WI38 (cell line): Measurements from ENCODE around the gene UQCR11.

Source experiments
- H3K4me3 ChIP-seq: 2 replicates; pipeline ENCODE4 v1.5.1; 2011; ENCODE audit warnings: low read depth, mild to moderate bottlenecking, control low read depth, low read length
- TF ChIP-seq, protein P1 (sequence below): IDR thresholded peaks from 2 replicates; pipeline ENCODE4 v1.5.1; 2012; ENCODE audit warnings: low read depth, mild to moderate bottlenecking, control low read depth, low read length

UQCR11 gene

DNA sequence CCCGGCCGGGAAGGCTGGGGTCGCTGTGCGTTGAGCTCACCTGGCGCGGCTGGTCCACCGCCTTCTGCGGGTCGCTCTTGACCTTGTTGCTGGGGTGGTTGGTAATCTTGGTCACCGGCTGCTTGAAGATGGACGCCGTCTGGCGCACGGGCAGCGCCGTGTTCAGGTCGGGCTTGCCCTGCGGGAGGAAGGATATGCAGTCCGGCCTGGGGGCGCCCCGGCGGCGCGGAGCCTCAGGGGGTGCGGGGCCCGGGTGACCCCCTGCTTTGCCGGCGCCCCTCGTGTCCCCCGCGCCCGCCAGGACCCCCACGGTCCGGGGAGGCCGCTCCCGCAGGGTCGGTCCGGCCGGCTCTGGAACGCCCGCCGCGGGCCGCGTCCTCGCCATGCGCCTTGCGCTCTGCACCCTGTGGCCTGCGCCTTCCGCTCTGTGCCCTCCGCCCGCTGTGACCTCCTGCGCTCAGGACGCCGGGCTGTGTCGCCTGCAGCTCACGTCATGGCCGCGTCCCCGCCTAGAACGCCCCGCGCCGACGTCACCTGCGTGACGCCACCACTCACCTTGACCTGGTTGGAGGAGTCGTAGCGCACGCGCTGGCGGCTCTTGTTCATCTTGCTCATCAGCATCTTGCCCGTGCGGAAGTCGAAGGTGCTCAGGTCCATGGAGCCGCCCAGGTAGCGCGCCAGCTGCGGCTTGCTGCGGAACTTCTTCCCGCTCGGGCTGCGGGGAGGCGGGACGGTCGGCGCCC, 20.6 kb downstream of the UQCR11 start:
- TF ChIP-seq, protein P1, sequence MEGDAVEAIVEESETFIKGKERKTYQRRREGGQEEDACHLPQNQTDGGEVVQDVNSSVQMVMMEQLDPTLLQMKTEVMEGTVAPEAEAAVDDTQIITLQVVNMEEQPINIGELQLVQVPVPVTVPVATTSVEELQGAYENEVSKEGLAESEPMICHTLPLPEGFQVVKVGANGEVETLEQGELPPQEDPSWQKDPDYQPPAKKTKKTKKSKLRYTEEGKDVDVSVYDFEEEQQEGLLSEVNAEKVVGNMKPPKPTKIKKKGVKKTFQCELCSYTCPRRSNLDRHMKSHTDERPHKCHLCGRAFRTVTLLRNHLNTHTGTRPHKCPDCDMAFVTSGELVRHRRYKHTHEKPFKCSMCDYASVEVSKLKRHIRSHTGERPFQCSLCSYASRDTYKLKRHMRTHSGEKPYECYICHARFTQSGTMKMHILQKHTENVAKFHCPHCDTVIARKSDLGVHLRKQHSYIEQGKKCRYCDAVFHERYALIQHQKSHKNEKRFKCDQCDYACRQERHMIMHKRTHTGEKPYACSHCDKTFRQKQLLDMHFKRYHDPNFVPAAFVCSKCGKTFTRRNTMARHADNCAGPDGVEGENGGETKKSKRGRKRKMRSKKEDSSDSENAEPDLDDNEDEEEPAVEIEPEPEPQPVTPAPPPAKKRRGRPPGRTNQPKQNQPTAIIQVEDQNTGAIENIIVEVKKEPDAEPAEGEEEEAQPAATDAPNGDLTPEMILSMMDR, result no peak
- H3K4me3 ChIP-seq, result no peak overlapping the region

DNA sequence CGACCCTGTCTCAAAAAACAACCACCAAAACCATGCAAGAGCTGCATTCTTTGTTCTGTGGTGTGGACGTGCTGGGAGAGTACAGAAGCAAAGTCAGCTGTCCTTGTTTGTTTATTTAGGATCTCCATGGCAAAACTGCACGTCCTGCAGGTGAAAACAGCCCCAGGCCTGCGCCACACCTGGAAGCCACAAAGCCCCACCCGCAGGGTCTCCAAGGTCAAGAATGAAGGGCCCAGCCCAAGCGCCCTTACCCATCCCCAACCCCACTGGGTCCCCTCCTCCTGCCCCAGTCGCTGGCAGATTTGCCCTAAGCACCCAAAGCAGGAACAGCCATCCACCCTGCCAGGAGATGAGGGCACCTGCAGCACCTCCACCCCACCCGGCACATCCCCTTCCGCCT, 23.1 kb downstream of the UQCR11 start:
- TF ChIP-seq, protein P1, result no peak
- H3K4me3 ChIP-seq, result no peak overlapping the region

DNA sequence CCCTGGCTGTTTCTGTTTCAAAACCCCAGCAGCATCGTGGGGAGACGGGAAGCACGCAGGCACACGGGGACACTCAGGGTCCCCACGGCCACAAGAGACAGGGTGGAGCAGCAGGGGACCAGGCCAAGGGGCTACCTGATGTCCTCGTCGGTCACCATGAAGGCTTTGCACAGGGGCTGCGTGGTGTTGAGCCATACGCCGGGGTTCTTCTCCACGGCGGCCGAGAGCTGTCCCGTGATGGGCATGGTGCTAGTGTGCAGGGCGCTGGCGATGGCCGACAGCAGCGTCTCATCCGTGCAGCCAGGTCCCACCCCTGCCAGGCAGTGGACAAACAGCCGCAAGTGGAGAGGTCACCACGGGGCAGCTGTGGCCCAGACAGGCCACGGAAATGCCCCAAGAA, 24.3 kb downstream of the UQCR11 start:
- TF ChIP-seq, protein P1, result no peak

DNA sequence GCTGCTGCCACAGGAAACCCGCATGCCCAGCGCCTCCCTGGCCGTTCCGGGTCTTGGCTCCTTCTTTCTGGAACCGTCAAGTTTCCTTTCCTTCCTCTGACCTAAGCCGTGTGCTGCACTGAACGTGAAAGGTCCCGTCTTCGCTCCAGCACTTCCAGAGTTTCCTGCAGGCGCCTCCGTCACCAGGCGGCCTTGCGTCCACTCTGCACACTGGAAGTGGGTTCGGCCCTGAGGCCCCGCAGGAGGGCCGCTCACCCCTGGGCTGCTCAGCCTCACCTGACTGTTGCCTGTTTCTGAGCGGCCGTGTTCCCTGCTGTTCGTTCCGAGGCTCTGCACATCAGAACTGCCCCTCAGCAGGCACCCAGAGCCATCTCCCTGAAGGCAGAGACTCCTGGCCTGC, 24.9 kb downstream of the UQCR11 start:
- TF ChIP-seq, protein P1, result no peak
- H3K4me3 ChIP-seq, result no peak overlapping the region

More for the DNA sequence above, 24.3 kb downstream of the UQCR11 start:
- no peak overlapping the region for H3K4me3 ChIP-seq

DNA sequence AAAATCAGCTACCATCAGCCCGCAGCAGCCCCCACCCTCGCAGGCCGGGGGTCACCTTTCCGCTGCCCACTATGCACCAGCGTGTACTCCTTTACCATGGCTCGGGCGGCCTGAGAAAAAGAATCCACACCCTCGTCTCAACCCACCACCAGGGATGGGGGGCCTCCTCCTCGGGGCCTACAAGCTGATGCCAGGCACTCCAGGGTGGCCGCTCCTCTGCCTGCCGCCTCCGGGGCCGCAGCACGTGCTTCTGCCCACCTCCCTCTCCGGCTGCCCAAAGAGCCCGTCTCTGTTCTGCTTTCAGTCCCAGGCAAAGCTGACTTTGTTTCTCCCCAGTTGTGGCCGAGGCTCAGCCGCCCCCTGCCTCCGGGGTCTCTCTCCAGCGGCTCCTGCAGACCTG, 26.0 kb downstream of the UQCR11 start:
- no peak overlapping the region for H3K4me3 ChIP-seq
- TF ChIP-seq, protein P1, result no peak

DNA sequence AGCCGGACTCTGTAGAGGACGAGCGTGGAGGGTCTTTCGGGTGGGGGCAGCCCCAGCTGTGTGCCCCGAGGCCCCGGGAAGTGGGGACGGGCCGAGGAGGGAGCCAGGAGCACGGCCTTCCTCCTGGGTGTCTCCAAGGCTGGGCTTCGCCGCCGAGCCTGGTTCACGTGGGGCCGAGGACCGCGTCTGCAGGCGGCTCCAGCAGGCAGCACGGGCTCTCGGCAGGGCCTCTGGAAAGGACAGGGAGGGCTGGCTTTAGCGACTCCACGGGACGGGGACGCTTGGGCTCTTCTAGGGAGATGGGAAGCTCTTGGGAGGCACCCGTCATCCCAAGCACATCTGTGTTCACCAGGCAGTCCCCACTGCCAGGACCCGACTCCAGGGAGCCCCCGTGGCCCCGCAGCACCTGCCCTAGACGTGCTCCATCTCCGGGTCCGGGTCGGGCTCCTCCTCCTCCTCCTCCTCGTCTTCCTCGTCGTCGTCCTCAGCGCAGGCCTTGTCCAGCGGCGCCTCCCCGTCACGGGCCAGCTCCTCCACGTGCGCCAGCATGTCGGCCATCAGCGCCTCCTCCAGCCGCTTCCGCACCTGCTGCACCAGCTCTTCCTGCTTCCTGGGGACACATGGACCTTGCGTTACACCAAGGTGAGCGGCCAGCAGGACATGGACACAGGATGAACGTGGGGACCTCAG, 27.2 kb downstream of the UQCR11 start:
- TF ChIP-seq, protein P1, result no peak
- H3K4me3 ChIP-seq, result no peak overlapping the region
